ENCODE measurements around the gene QRICH2.
"Not testable (repeated sequence)": the region's sequence is repeated elsewhere in the genome, so short reads cannot be mapped to it uniquely, and the experiment has no call there.

The QRICH2 gene

GRCh38 chr17:76276461-76277299 lies 31.4 kb downstream of the QRICH2 start:
- DNase-seq, result peak; percentile 95

DNA sequence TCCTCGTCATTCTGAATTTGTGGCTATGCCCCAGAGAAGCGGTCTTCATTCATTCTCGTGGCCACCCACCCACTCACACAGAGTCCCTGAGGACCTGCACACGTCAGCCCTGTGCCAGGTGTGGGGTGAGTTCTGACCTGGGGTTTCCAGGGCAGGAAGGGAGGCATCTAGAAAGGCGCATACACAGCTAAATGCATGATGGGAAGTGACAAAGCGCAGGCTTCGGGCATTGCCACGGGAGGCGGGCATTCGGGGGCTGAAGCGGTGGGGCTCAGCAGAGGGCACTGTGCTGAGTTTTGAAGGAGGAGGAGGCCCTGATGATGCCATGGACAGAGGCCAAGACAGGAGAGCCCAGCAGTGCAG lies 32.0 kb downstream of the QRICH2 start:
- DNase-seq, result no peak

DNA sequence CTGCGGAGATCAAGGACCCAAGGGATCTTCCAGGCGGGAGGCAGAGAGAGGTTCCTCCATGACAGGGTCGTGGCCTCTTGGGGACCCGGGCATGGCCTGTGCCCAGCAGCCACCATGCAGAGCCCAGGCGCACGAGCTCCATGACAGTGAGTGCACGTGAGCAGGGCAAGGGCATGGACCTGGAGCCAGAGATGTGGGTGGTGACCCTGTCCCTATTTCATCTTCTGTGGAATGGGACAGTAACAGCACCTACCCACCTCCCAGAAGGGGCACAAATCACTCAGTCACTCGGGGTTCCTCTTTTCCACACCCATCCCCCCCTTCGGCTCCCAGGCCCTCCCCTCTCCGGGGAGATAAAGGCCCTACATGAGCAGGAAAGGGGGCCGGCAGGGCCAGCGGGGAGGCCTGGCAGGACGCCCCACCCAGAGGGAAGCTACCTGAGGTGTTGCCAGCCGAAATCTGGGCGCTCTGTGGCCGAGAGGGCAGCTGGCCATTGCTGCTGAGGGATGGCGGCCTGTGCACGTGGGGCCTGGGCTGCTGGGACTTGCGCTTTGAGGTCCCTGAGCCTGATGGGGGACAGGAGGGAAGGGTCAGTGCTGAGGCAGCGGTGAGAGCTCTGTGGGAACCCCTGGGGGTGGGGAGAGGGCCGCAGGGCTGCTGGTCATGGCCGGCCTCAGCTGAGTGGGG lies 32.6 kb downstream of the QRICH2 start:
- DNase-seq, result no peak

GRCh38 chr17:76274112-76274956 lies 33.7 kb downstream of the QRICH2 start:
- peak; percentile 64 for DNase-seq

DNA sequence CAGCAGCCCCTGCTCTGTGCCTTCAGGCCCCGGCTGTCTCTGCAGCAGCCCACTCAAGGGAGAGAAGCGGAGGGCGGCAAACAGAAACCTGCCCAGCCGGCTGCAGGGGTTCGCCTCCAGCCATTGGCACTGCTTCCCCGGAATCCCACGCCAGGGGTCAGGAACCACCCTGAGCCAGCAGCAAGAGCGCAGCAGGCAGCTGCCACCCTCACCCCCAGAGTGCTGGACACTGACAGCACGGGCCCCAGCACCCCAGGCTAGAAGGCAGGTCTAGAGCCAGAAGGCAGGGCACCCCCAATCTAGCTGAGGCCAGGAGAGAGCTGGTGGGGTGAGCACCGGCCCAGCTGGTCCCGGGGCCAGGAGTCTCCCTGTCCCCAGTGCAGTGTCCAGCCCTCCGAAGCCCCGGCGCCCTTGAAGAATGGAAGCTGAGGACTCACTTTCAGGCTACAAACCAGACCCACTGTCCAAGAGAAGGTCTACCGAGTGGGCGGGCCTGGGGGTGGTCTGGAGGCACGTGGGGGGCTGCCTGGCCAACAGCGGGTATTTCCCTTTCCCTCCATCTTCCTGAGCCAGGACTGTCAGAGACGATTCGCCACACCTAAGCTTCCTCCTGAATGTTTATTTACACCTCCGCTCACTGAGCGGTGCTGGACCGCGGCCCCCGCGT lies 34.5 kb downstream of the QRICH2 start:
- DNase-seq, result peak; percentile 67

DNA sequence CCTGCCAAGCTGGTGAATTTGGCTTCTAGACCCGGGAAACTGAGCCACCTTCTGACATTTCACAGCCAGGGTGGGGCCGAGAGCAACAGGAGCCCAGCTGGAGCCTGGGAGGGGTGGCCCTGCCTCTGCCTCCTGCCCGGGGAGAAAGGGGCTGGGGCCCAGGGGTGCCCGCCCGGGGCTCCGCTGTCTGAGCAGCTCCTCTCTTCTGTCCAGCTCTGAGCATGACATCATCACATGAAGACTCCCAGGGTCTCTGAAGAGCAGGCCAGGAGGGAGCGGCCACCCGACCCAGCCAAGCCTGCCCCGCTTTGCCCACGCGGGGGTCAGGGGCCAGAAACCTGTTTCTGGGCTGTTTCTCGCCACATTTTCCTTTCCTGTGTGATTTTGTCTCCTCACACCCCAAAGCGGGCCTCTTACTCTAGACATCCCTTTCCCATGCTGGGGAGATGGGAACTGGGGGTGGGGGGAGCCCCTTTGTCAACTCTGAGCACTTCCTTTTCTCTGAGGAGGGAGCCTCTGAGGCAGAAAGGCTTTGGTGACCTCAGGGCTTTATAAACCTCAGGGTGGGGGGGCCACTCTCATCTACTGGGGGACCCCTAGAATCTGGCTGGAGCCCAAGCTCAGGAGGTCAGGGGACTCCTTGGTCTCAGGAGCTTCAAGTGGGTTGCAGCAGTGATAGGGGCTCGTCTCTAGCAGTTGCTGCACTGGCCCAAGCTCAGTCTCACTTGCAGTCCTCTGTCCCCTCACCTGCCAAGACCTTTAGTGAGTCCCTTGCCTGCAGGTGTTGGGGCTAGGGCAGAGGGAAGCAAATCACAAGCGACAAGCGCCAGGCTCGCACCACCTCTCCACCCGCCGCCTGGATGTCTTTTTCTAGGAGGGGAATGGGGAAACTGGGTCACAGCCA lies 35.3 kb downstream of the QRICH2 start:
- peak; percentile 69 for DNase-seq

DNA sequence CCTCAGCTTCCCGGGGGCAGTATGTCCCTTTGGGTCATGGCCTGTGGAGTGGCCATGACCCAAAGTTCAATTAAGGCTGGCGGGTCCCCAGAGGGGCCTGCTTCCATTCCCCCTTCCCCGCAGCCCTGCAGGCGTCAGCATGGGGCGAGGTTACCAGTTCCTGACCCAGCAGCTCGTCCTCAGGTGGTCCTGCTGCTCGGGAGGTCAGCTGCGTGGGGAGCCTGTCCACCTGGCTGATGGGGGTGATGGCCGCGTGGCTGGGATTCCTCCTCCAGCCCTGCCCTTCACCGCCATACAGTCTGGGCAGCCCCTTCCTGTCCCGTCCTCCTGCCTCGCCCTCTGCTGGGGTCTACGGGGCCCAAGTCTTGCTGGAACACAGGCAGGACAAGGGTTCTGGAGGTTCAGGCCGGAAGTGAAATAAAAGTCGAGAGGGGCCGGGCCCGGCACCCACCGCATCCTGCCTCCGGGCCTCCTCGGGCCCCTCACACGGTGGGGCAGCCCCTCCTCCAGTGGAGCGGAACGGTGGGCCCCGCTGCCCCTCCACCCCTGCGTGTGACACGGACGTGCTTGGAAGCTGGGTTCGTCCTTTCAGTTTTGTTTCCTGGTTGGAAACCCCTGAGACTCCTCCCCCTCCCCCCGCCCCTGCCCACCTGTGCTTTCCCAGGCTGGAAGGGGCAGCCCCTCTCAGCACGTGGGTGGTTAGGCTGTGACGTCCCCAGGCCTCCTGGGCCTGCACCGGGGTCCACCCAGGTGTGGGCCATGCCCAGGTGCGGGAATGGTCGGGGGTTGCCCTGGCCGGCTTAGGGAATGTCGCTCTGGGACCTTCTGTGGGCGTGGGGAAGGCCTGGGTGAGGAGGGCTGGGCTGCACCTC lies 36.2 kb downstream of the QRICH2 start:
- peak; percentile 71 for DNase-seq

- DNase-seq, result peak; percentile 58
Observed at GRCh38 chr17:76270770-76271668, 37.1 kb downstream of the QRICH2 start.

GRCh38 chr17:76270127-76270592 lies 37.9 kb downstream of the QRICH2 start:
- DNase-seq, result peak; percentile 56

GRCh38 chr17:76268991-76269981 lies 38.8 kb downstream of the QRICH2 start:
- DNase-seq, result peak; percentile 57

GRCh38 chr17:76268015-76268749 lies 39.9 kb downstream of the QRICH2 start:
- DNase-seq, result peak; percentile 89

DNA sequence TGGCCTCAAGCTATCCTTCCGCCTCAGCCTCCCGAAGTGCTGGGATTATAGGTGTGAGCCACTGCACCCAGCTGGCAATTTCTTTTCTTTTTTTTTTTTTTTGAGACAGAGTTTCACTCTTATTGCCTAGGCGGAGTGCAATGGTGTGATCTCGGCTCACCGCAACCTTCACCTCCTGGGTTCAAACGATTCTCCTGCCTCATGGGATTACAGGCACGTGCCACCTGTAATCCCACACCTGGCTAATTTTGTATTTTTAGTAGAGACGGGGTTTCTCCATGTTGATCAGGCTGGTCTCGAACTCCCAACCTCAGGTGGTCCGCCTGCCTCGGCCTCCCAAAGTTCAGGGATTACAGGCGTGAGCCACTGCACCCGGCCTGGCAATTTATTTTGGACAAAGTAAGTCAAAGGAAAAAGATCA lies 40.5 kb downstream of the QRICH2 start:
- not testable (repeated sequence) for DNase-seq

GRCh38 chr17:76267051-76267576 lies 41.0 kb downstream of the QRICH2 start:
- DNase-seq, result no peak

DNA sequence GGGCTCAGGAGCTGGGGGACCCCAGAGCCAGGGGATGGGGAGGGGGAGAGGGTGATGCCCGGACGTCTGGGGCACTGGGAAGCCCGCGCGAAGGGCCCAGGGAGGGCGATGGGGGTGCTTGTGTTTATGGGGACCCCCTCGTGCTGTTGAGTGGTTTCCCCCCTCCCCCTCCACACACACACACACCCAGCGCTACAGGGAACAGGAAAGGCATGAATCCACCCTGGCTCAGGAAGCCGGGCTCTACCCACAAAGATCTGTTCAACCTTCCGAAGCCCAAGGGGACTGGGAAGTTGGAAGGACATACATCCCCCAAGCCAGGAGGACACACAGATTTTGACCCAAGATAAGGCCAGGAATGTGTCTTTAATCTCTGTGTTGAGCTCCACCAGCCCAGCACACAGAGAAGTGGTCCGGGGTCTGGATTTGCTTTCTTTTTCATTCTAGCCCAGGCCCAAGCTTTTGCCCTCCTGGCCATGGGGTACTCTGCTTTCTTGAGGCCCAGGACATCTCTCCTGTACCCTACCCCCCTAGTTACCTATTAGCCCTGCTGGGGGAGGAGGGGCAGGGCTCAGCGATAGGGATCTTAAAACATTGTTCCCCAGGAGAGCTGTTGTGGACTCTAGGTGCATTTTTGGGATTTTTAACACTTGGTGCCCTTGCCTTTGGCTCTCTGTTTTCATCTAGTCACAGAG lies 41.7 kb downstream of the QRICH2 start:
- peak; percentile 68 for DNase-seq

DNA sequence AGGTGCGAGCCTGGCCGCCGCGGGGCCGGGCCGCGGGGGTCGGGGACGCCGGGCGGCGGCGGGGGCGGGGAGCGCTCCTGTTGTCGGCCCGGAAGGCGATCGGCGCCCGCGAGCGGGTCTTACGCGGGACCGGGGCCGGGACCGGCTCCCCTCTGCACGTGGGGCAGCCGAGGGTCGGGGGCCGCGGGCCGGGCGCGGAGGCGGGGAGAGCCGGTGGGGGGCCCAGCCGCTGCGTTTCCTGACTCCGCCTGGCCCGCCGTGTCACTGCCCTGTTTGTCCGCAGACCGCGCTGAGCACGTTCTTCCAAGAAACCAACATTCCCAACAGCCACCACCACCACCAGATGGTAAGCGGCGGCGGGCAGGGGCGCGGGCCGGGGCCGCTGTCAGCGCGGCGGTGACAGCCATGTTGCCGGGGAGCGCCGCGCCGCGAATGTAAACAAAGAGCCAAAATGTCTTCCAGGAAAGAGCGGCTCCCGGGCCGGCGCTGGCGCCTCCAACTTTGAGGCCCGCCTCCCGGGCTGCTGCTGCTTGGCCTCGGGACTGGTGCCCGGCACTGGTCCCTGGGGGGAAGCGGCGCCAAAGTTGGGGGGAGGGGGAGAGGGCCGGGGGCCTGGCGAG lies 42.3 kb downstream of the QRICH2 start:
- DNase-seq, result peak; percentile 84
